Occipital lobe (tissue), 2 donors: ENCODE measurements around the gene GEMIN7. TPM values are rescaled to one million over a fixed set of nuclear protein-coding genes. Genes with fewer than 3 reads are reported as not detected.

Experiments used
- DNase-seq: peaks from one replicate; lab custom pipeline; 2025; lab: John Stamatoyannopoulos, UW
- total RNA-seq: library from RNA; depleted of rRNA; stranded (reverse); fragments of >200 nt; gene quantifications from one replicate; pipeline ENCODE4 v1.2.3, GENCODE V29; 2014

The GEMIN7 gene, protein sequence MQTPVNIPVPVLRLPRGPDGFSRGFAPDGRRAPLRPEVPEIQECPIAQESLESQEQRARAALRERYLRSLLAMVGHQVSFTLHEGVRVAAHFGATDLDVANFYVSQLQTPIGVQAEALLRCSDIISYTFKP
- total RNA-seq: 13.3 TPM

DNA sequence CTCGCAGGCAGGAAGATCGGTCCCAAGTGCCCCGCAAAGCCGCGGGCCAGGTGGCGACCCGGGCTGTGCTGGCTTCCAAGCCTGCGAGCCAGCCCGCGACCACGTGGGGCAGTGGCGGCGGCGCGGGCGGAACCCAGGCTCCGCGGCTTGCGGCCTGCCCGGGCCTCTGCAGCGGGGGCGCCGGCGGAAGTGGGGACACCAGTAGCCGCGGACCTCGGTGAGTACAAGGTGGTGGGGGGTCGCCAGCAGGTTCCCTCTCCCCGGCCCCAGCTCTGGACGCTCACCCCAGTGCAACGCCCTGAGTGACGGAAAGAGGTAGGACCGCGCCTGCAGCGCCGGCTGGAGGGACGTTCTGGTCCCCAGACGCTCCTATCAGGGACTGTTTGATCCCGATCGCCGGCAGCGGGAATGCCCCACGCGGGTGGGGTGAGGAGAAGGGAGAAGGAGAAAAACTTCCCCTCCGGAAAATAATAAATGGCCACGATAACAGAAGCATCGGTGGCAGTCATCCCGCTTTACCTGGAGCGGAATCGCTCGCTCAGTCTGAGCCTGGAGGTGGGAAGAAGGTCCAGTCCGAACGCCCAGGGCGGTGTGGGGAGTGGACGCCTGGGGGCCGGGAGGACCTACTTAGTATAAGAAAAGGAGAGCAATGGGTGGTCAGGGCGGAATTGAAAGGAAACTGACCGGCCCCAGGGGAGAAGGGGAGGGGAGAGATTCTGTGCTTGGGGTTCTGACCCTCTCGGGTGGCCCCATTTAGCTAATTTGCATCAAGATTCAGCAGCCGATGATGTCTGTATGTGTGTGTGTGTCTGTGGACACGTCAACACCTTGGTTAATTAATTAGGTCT lies at the start of gene GEMIN7:
Gene GEMIN7 (plus strand): TSS at position 198 of the 848 bp plus-strand sequence. CDS start 10,855 bp downstream, outside the sequence.
- DNase-seq: peak; percentile 52

DNA sequence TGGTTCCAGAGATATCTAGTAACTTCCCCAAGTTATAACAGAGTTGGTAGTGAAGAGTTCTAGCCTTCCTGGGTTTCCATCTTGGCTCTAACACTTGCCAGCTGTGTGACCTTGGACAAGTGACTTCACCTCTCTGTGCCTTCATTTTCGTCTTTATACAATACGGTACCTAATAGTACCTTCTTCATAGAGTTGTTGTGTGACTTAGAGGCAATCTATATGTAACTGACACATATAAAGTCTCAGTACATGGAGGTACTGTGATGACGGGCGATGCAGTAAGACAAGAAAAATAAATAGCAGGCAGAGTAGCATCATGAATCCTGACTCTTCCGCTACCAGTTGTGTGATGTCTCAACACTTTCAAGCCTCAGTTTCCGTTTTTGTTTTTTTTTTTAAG lies 48.2 kb upstream of the GEMIN7 start:
- no peak for DNase-seq

DNA sequence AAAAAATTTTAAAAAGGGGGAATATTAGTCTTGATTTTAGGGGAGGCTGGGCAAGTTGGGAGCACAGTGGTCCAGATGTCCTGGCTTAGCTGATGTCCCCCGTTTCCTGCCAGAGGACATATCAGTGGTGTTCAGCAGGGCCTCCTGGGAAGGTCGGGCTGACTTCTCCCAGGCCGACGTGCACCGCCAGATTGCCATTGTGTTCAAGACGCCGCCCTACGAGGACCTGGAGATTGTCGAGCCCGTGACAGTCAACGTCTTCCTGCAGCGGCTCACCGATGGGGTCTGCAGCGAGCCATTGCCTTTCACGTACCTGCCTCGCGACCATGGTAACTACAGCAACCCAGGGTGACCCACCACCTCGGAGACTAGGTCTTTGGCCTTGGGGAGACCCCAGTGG lies 46.6 kb upstream of the GEMIN7 start:
- no peak for DNase-seq

DNA sequence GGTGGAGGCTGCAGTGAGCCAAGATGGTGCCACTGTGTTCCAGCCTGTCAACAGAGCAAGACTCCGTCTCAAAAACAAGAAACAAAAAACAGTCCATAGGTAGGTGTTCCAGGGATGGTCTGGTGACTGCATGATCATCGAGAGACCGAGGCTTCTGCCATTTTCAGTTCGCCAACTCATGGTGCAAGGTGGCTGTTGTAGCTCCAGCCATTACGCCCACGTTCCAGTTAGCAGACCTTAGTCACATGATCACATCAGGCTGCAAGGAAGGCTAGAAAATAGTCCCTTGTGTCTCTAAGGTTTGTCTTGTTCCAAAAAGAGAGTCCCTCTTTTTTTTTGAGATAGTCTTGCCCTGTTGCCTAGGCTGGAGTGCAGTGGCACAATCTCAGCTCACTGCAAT lies 43.3 kb upstream of the GEMIN7 start:
- no peak for DNase-seq

DNA sequence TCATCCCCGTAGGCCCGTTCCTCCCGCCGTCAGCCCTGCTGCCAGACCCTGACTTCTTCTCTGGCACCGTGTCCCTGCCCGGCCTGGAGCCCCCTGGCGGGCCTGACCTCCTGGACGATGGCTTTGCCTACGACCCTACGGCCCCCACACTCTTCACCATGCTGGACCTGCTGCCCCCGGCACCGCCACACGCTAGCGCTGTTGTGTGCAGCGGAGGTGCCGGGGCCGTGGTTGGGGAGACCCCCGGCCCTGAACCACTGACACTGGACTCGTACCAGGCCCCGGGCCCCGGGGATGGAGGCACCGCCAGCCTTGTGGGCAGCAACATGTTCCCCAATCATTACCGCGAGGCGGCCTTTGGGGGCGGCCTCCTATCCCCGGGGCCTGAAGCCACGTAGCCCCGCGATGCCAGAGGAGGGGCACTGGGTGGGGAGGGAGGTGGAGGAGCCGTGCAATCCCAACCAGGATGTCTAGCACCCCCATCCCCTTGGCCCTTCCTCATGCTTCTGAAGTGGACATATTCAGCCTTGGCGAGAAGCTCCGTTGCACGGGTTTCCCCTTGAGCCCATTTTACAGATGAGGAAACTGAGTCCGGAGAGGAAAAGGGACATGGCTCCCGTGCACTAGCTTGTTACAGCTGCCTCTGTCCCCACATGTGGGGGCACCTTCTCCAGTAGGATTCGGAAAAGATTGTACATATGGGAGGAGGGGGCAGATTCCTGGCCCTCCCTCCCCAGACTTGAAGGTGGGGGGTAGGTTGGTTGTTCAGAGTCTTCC lies 41.5 kb upstream of the GEMIN7 start:
- no peak for DNase-seq

DNA sequence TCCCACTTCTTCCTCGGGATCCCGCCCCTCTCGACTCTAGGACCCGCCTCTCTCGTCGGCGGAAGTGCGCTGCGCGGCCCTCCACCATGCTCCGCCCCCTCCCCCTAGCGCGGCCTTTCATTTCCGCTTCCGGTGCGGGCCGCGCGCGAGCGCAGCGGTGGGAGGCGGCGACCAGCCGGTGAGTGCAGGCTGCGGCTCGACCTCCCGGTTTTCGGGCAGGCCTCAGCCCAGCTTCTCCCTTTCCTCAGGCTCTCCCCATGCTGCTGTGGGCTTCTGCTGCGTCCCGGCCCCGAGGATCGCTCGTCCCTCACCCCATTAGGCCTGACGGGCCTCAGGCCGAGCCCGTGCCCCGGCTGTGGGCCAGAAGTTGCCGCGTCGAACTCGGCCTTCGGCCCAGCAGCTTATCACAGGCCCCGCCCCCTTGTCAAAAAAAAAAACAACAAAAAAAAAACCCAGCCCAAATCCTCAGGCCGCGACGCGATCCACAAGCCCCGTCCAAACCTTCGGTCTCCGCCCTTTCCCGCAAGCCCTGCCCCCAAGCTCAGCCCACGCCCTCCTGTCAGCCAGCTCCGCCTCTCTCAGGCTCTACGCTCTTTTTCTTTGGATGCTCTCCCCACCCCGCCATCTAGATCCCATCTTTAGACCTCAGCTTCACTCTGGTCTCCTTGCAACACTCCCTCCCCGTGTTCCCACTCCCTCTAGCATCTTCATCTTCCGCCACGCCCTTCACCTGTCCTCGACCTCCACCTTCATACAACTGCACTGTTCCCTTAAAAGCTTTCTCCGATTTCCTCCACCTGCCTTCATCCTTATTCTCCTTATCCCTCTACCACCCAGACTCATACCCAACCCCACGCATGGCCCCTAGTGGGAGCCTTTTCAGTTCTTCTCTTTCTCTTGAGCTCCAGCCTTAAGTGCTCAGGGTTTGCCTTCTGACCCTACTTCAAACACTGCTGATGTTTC lies 39.8 kb upstream of the GEMIN7 start, which contains the start of gene CLASRP:
Gene CLASRP (plus strand): TSS at position 115 of the 963 bp plus-strand sequence. CDS start 1,168 bp downstream, outside the sequence.
- peak; percentile 85 for DNase-seq

DNA sequence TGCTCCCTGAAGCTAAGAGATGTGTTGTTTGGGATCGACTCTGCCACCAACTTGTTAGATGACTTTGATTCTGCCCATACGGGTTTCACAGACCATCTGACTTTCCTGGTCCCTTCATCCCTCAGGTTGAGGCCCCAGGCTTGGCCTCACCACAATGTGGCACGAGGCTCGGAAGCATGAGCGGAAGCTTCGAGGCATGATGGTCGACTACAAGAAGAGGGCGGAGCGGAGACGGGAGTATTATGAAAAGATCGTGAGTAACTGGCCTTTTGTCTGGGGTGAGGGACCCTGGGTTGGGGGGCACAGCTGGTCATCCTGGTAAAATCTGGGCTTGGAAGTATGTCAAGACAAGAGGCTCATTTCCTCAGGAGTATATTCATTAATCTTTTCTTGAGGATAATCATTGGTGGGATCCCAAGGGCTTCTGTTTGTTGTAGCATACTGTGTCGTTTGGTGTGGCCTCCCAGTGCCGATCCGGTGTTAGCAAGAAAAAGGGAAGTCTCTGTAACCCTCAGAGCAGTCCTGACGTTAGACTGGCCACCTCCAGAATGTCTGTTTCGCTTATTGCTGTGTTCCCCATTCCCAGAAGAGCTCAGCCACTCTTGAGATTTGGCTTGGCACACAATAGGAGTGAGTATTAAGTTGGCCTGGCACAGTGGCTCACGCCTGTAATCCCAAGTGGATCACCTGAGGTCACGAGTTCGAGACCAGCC lies 38.8 kb upstream of the GEMIN7 start:
- DNase-seq: no peak

DNA sequence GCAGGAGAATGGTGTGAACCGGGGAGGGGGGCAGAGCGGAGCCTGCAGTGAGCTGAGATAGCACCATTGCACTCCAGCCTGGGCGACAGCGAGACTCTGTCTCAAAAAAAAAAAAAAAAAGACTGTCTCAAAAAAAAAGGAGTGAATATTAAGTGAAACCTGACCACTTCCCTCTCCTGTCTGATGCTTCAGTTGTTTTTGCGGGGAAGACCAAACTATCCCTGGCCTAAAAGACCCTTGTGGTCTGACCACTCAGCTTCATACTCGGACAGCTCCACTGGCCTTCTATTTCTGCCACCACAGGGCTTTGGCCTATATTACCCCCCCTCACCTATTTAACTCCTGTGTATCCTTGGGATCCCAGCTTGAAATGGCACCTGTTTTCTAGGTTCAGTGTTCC lies 37.9 kb upstream of the GEMIN7 start:
- no peak for DNase-seq

DNA sequence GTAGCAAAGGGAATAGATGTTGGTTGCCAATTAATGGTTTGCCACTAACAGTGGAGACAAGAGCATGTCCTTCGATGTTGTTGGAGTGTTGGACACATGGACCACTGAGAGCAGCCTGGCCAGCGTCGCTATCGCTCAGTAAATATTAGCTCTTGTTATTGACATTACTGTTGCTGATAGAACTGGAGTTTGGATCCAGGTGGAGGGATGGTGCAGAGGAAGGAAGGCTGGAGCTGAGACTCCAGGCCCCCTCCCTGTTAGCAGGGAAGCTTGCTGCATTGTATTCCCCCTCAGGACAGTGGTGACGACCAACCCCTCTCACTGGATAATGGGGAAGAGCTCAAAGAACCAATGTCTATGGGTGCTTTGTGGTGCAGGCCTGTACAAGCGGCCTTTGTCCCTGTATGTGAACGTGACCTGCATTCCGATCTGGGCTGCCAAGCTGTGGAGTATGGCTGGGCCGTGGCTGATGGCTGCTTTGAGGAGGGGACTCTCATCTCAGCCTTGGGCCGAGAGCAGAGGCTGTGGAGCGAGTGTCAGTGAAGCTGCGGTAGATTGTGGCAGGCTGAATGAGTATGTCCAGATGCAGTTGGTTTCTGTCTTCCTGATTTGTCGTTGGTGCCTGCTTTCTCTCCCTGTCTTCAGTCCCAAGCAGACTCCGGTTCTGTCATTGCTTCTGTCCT lies 33.2 kb upstream of the GEMIN7 start:
- DNase-seq: peak; percentile 73

DNA sequence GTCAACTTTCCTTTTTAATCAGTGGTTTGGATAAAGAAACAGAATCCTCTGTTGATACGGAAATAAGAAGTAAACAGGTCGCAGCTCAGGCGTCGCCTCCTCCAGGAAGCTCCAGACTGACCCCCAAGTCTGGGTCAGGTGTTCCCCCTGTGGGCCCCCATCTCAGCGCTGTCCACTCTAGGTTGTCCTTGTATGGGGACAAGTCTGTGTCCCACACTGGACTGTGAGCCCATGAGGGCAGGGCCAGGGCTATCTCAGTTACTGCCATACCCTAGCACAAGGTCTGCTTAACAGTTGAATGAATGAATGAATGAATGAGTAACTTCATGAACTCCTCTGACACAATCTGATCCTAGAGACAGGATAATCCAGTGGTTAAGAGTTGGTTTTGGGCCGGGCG lies 32.7 kb upstream of the GEMIN7 start:
- no peak for DNase-seq

DNA sequence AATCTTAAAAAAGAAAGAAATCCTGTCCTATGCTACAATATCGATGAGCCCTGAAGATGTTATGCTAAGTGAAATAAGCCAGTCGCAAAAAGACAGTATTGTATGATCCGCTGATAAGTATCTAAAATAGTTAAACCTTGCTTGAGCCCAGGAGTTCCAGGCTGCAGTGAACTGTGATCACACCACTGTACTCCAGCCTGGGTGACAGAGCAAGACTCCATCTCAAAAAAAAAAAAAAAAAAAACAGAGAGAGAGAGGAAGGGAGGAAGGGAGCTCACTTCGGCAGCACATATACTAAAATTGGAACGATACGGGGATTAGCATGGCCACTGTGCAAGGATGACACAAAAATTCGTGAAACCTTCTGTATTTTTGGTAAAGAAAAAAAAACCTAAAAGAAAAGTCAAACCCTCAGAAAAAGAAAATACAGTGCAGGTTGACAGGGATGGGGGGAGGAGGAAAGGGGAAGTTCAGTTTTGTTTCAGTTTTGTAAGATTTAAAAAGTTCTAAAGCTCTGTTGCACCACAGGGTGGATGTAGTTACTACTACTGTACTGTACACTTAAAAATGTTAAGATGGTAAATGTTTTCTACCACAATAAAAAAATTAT lies 31.8 kb upstream of the GEMIN7 start:
- no peak for DNase-seq

DNA sequence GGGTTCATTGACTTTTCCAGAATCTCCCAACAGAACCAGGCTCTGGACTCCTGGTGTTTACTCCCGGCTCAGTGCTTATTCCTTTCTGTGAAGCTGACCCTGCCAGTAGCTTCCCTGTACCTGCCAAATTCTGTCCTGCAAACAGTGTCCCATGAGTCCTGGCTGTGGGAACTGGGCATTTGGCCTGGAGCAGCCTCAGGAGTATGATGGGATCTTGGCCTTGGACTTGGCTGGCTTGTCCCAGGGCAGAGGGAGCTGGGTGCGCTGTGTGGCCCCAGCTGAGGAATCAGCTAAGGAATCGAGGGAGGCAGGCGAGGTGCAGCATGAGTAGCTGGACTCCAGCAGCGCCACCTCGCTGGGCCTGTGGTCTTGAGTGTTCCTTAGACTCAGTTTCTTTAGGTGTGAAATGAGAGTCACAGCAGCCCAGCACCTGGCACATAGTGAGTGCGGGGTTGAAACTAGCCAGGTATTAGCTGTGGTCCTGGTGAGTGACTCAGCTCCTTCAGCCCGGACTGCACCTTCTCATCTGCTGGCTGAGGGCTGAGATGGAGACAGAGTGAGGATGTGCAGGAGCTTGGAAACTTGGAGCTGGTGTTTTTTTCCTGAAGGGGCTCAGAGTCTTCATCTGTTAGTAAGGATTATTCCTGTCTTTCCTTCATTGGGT lies 29.9 kb upstream of the GEMIN7 start:
- DNase-seq: no peak

DNA sequence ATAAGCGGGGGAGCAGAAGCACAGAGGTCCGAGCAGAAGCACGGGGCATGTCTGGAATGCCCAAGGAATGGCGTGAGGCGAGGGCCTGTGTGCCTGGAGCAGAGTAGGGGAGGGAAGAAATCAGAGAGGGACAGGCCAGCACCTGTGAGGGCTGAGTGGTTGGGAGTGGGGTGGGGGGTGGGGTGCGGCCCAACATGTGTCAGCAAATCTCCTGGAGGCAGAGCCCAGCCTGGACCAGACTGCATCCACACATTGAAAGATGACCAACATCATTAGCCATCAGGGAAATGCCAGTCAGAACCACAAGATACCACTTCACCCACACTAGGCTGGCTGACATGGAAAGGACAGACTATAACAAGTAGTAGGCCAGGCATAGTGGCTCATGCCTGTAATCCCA lies 29.0 kb upstream of the GEMIN7 start:
- DNase-seq: no peak

DNA sequence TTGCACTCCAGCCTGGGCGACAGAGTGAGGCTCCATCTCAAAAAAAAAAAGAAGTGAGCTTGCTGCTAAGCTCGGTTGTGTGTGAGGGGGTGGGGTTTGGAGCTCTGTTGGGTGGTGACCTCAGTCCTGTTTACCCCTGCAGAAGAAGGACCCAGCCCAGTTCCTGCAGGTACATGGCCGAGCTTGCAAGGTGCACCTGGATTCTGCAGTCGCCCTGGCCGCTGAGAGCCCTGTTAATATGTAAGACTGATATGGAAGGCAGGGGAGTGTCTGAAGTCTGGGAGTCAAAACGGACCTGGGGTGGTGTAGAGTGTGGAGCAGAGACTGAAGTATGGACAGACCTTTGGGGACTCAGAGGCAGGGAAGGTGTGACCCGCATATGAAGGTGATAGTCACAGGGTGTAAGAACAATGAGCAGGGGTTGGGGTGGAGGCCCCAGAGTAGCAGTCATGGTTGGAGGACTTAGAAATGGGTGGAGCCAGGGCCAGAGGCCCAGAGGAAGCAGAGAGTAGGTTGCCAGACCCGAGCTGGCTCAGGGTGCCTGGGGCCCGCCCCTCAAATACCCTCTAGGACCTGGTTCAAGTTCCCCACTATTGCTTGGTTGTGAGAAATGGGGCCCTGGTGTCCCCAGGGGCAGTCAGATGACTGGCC lies 27.0 kb upstream of the GEMIN7 start:
- DNase-seq: no peak

DNA sequence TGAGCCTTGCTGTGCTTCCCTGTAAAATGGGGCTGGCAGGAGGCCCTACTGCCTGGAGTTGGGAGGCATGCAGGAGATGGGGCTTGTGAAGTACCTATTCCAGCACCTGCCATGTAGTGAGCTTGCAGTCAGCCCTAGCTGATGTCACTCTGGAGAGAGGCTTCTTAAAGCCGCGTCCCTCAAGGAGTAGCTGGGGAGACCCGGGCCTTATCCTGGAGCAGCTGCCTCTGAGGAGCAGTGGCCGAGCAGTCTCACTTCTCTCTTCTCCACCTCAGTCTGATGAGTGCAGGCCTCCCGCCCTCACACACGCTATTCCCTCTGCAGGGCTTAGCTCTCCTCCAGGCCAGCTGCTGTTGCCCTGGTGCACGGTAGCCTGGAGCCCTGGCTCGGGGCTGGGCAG lies 22.2 kb upstream of the GEMIN7 start:
- DNase-seq: no peak

DNA sequence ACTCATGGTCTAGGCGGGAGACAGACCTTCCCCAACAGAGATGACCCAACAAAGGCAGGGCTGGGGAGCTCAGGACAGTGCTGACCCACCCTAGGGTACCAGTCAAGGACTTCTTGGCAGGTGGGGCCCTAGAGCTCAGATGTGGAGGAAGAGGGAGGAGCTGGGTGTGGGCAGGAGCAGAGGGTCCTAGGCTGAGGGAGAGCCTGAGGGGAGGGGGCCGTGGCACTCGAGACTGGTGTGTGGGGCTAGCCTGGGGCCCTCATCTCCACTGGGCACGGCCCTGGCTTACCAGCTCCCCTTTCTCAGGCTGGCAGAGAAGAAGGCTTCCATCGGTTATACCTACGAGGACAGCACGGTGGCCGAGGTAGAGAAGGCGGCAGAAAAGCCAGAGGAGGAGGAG lies 21.6 kb upstream of the GEMIN7 start:
- no peak for DNase-seq

DNA sequence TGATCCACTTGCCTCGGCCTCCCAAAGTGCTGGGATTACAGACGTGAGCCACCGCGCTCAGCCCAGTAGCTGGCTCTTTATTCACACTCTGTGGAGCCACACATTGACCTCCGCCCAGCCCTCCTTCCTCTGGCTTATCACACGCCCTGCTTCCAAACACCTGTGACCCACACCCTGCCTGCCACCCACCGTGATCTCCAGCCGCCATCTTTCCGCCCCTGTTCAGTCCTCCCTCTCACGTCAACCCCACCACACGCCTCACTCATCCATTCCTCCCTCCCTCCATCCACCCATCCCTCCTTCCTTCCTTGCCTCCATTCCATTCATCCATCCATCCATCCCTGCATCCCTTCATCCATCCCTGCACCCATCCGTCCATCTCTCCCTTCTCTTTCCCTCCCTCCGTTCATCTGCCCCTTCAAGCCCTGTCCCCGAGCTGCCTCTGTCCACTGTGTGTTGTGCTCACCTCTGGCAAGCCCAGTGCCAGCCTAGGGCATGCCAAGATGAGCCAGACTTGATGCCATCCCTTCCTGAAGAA lies 20.4 kb upstream of the GEMIN7 start:
- DNase-seq: no peak
